H1 (cell line): ENCODE measurements around the gene PLA2R1. TPM values are rescaled to one million over a fixed set of nuclear protein-coding genes. Genes with fewer than 3 reads are reported as not detected.

Source experiments
- KDM5A ChIP-seq: fragments of 200-600 bp; IDR thresholded peaks from 2 replicates; pipeline ENCODE4 v1.7.1; 2012; ENCODE audit warnings: mild to moderate bottlenecking, low read length, inconsistent platforms, mixed read lengths
- POLR2A ChIP-seq, 2 experiments: IDR thresholded peaks; 1 replicate in 1 of 2; 2 replicates in 1 of 2; pipeline ENCODE4 v1.6.1; 2011; ENCODE audit warnings: low read depth in 2 of 2, low read length in 2 of 2, mild to moderate bottlenecking in 2 of 2; ENCODE audit errors: control extremely low read depth in 1 of 2
- RBBP5 ChIP-seq: IDR thresholded peaks from 2 replicates; pipeline ENCODE4 v1.7.1; 2012; ENCODE audit warnings: low read depth, mild to moderate bottlenecking, inconsistent platforms, low read length, moderate library complexity, borderline replicate concordance
- SP2 ChIP-seq: IDR thresholded peaks from 2 replicates; pipeline ENCODE4 v1.6.1; 2012; ENCODE audit warnings: mild to moderate bottlenecking, low read length, inconsistent platforms
- TEAD4 ChIP-seq: IDR thresholded peaks from 2 replicates; pipeline ENCODE4 v1.6.1; 2012; ENCODE audit warnings: low read depth, low read length, inconsistent platforms, mixed read lengths
- polyA plus RNA-seq, 7 experiments: library from polyadenylated mRNA; depleted of rRNA in 3 of 7; stranded (reverse) in 5 of 7; unstranded in 2 of 7; fragments of >200 nt in 5 of 7; fragments of 200-250 nt in 2 of 7; gene quantifications; 1 replicate in 5 of 7; 2 replicates in 1 of 7; 4 replicates in 1 of 7; pipeline versions ENCODE4 v1.2.1 to v1.2.3, GENCODE V29; 2011 to 2013; ENCODE audit warnings: missing spikeins in 2 of 7, mixed read lengths in 2 of 7
- total RNA-seq: library from RNA; stranded (reverse); fragmentation: NEBNext Ultra II Directional; extraction: Animal tissue kit (Norgen Biotek cat#: 25700); gene quantifications from 2 replicates; pipeline ENCODE4 v1.2.1, GENCODE V29; 2021

PLA2R1 gene
- total and polyA plus RNA-seq, 2 of the 8 experiments (the other 6 are each of a cell fraction or from before 2014, with no cell fraction given), result 0.65 to 1.5 TPM

DNA sequence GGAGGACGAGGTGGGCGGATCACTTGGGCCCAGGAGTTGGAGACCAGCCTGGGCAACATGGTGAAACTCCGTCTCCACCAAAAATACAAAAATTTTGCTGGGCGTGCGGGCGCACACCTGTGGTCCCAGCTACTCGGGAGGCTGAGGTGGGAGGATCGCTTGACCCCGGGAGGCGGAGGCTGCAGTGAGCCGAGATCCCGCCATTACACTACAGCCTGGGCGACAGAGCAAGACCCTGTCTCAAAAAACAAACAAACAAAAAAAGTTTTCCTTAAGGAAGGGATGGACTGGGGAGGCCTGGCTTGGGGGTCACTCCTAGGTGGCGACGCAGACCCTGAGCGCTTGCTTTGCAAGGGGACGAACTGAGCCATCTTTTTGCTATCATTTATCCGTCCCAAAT lies 882 bp downstream of the PLA2R1 start (continued):
- TF ChIP-seq RBBP5 (no peak), KDM5A (no peak), SP2 (no peak), POLR2A (IDR thresholded peaks at IDR 0.05; ENCODE audit: control extremely low read depth in 1 of 2, low read depth in 2 of 2, low read length in 2 of 2) (no peak), TEAD4 (no peak)
